GM19395 (cell line): ENCODE measurements around the gene TASOR.
A peak's percentile ranks its signal among the peaks of the same experiment; 100 is the strongest.

Source experiments
- ATAC-seq: cut with Tn5 transposase; IDR thresholded peaks from one replicate; pipeline ENCODE4 v1.9.1; 2021; ENCODE audit warnings: mild to moderate bottlenecking, moderate library complexity; ENCODE audit not compliant: unreplicated experiment

Gene TASOR

DNA sequence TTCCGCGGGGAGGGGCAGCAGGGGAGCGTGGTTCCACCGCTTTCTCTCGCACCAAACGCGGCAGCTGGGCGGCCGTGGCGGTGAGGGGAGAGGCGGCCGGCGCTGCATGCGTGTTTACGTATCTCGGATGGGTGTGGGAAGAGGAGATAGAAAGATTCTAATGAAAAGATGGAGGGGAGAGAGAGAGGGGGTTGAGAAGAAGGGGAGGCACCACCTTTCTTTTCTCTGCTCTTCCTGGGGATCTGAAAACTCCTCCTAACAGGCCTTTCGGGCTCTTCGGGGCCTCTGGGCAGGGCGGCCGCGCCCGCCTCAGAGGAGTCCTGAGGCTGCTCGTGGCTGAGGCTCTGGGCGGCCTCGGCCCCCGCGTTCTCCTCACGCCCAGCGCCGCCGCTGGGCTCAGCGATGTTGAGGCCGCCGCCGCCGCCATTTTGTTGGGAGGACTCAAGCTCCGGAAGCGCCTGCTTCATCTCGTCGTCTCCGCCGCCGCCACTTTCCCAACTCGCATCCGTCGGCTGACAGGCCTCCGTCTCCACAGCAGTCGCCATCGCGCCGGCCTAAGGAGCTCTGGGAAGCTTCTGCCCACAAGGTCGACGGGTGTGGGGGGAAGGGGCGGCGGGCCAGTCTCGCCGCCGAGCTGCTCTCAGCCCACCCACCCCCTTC lies 473 bp downstream of the TASOR start:
- peak; percentile 71 for ATAC-seq

DNA sequence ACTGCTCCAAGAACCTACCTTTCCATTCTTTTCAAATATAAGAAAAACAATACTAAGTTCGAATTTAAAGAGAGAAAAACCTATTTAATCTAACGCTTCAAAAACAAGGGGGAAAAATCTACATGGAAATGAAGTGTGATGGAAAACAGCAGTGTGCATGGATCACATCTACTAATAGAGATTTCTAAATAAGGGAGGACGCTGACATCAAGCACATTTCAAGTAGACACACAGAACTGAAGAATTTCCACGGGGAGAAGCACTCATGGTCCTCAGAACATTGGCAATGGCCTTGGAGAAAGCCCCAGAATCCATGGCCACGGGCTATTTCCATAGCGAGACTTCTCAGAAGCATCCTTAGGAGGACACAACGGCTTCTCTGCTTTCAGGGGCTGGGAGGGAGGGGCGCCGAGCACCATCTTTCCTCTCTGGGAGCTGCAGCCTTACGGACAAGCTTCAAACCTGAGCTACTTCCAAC lies 1.0 kb downstream of the TASOR start:
- ATAC-seq: no peak

GRCh38 chr3:56680054-56680580 lies 2.9 kb downstream of the TASOR start:
- no peak for ATAC-seq

GRCh38 chr3:56677286-56677685 lies 5.8 kb downstream of the TASOR start:
- peak; percentile 80 for ATAC-seq

DNA sequence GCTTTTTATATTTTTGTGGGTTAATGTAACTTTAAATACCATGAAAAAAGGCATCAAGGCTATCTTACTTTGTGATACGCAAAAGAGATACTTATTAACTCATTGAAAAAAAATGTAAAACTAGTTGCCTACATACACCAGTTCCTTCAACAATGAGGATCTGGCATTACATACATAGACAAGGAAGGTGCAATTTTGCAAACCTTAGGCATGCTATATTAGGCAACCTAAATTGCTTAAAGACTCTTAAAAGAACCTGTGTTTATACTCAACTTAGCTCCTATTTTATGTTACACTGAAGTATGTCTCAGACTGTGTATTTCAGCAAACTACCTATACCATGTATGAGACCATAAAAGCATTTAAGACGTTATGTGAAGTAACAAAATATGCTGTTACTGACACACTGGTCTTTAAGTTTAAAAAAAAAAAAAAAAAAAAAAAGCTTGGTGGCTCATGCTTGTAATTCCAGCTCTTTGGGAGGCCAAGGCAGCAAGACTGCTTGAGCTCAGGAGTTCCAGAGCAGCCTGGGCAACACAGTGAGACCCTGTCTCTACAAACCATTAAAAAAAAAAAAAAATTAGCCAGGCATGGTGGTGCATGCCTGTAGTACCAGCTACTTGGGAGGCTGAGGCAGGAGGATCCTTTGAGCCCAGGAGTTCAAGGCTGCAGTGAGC lies 9.1 kb downstream of the TASOR start:
- ATAC-seq: no peak

DNA sequence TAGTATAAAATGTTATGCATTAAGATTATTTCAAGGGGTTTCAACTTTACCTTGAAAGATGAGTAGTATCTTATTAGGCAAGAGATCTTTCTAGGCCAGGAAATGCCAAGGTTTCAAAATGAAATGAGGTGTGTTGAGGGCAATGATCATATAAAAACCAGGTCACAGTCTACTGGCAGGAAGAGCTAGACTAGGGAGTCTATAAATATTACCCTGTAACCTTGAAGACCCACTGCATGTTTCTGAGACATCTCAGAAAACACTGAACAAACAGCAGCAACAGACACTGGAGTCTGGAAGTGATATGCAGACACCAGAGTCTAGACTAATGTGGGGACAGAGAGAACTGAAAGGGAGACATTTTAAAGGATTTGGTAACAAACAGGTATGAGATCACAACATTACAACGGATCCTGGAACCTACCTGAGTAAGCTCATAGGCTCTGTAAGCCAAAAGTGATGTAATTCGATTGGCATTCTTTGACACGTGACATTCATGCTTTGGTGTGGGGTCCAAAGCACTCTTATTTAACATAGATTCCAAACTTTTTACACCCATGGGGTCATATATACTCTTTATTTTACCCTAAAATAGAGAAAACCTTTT lies 15.0 kb downstream of the TASOR start:
- no peak for ATAC-seq

- ATAC-seq: no peak
These were observed 18.2 kb downstream of the TASOR start for GRCh38 chr3:56664823-56665222.

GRCh38 chr3:56655709-56656108 lies 27.4 kb downstream of the TASOR start:
- no peak for ATAC-seq

- ATAC-seq: no peak
These were observed 28.6 kb downstream of the TASOR start for GRCh38 chr3:56654460-56654859.

DNA sequence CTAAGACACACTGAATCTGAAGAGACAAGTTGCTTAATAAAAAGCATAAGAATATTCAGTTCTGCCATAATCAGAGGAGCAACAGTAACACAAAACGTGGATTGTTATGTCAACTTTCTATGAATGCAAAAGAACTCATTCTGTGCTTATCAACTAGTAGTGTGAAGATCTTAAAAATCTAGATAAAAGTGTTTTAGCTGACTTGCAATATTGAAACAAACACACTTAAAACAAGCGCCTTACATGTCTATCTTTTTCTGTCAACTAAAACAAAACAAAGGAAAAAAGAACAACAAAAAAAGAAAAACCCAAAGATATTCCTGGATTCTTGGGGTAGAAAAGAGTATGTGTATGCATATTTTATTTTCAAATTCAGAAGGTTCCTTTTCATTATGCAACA lies 37.7 kb downstream of the TASOR start:
- ATAC-seq: no peak

DNA sequence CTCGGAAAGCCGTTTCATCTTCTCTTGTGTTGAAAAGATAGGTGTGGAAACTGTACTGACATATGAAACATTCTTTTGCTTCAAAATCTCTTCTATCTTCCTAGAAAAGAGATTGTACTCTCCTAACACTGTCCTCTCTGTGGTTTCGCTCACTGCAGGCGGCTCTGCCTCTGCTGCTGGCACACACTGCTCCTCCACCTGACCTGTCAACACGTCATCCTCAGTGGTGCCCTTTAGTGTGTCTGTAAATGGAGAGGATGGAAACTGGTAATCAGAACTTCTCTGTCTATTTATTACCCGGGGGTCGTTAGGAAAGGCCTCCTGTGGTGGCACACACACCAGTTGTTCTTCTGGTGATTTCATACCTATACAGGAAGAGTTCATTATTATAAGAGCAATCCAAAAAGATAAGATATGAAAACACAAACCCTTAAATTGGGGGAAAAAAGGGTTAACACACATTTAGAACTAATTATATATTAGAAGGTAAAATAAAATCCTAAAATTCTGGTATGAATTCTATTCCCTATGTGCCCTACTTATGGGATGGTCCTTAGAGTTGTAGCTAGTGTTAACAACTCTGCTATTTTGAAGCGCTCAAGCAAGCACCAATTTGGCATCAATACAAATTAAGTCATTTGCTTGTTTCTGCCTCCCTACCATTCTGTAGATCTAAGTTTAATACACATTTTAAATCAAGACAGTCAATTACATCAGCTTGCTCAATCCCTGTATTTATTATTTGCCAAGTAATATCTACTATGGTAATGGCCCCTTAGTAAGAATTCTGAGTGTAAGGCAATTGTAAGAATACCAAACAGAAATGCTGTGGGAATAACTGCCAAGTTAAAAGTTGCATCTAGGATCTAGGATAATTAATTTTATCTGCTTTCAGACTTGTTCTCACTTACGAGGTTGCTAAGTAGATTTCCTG lies 49.2 kb downstream of the TASOR start:
- ATAC-seq: no peak
